GM18868 (cell line): ENCODE results near the gene SPATA9.

Source experiments
- ATAC-seq: cut with Tn5 transposase; IDR thresholded peaks from one replicate; pipeline ENCODE4 v1.9.1; 2021; ENCODE audit warnings: mild to moderate bottlenecking, moderate library complexity; ENCODE audit not compliant: unreplicated experiment

The SPATA9 gene

DNA sequence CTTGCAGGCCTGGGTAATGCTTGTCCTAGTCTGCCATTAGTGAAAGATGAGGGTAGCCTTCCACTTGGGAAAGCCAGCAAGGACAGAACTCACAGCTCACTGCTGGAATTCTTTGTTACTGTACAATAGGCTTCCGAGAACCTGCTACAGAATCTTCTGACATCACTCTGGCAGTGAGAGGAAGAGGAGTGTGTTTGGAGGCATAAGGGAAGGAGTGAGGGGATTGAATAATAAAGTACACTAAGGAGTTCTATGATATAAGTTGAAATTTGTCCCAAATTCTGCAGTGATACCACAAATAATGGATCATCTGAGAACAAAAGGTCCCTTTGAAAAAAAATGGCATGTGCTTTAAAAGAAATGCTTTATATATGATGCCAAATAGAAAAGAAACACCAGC is at the start of gene SPATA9:
SPATA9 (minus strand) TSS at position 101 of the 400 bp plus-strand sequence. CDS start 137 bp downstream, outside the sequence.
- ATAC-seq: no peak

DNA sequence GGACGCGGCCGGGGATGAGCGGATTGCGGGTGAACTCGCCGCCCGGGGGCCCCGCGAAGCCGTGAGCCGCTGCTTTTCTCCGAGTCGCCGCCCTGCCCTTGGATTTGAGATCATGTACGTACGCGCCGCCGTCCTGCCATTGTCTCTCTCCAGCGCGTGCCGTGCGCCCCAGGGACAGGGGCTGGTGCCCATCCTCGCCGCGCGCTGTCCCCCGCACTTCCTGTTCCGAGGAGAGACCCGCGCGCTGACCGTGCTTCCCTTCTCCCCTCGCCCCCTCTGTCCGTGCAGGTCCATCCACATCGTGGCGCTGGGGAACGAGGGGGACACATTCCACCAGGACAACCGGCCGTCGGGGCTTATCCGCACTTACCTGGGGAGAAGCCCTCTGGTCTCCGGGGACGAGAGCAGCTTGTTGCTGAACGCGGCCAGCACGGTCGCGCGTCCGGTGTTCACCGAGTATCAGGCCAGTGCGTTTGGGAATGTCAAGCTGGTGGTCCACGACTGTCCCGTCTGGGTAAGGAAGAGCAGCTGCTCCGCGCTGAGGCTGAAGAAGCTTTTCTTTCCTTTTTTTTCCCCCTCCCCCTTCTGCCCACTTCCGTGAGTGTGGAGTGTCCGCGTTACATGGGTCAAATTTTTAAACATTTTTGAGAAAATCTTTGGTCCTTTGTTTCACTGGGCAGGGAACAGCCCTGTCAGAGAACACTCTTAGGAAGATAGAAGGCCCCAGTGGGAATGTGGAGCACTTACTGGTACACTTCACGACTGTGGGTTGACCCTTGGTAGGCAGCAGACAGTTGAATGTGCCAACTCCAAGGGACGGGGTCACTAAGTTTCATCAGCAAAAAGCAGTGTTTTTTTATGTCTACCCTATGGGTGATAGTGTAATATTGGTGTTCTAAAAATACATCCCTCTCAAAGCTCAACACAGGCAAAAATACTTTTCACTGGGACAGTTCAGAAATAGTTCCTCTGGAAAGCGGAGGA is 49.1 kb upstream of the SPATA9 start:
- ATAC-seq: peak; percentile 16

GRCh38 chr5:95730730-95731570 is 48.2 kb upstream of the SPATA9 start, which contains the start of gene RHOBTB3:
RHOBTB3 (plus strand) TSS chr5:95731336; CDS start chr5:95731683, 347 bp downstream.
- peak; percentile 43 for ATAC-seq

GRCh38 chr5:95730011-95730700 is 47.4 kb upstream of the SPATA9 start:
- ATAC-seq: no peak

GRCh38 chr5:95729115-95730010 is 46.6 kb upstream of the SPATA9 start:
- no peak for ATAC-seq

DNA sequence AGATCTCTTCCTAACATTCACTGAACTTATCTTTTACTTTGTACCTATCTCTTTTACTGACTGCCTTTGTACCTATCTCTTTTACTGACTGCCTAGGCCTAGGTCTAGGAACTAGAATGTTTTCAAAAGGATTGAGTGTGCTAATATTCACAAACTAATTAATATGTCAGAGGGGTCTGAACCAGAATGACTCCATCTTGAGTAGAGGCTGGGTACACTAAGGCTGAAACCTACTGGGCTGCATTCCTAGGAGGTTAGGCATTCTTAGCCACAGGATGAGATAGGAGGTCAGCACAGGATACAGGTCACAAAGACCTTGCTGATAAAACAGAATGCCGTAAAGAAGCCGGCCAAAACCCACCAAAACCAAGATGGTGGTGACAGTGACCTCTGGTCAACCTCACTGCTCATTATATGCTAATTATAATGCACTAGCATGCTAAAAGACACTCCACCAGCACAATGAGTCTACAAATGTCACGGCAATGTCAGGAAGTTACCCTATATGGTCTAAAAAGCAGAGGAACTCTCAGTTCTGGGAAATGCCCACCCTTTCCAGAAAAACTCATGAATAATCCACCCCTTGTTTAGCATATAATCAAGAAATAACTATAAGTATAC is 45.8 kb upstream of the SPATA9 start:
- ATAC-seq: no peak

DNA sequence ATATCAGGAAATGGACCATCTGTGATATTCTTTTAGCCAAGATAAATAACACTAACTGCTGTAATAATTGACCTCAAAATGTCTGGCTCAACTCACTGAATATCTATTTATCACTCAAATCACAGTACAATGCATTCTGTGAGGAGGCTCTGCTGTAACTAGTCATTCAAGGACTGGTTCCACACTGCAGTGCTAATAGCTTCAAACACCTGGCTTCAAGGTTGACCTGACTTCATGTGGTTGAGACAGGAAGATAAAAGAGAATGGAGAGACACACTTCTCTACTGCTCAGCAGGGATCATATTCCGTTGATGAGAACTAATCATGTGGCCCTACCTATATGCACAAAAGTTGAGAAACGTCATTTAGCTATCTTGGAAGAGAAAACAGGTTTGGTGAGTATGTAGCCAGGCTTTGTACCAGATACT is 45.0 kb upstream of the SPATA9 start:
- ATAC-seq: peak; percentile 62

GRCh38 chr5:95726811-95727763 is 44.3 kb upstream of the SPATA9 start:
- ATAC-seq: no peak

- ATAC-seq: peak; percentile 32
These were observed 43.4 kb upstream of the SPATA9 start for GRCh38 chr5:95725937-95726810.

GRCh38 chr5:95725071-95725820 is 42.5 kb upstream of the SPATA9 start:
- ATAC-seq: no peak

DNA sequence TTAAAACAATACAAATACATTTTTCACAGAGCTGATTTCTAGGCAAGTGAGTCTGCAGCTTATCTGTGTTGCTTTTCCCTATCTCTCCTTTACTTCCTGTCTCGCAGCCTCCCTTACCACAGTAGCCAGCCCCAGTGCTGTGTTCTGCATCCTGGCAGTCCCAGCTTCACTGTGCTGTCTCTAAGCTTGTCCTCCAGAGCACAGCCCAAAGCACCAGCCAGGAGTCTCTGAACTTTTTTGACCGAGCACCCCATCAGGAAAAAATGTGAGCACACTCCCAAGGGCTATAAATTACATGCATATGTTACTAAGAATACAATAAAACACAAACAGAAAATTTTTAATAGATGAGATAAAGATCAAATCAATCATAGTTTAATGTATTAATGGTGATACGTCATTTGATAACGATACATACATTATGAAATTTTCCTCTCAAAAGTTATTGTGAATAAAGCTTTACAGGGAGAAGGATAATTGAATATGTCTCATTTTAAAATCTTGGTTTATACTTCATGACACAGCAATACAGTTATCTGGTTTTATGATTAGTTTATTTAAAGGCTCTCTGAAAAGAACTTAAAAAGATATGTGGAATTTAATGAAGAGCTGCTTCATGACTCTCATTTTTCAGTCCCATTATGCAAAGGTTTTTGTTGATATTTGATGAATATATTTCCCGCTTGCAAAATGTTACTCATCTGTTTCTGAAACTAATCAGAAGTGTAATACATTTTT is 41.0 kb upstream of the SPATA9 start:
- no peak for ATAC-seq

DNA sequence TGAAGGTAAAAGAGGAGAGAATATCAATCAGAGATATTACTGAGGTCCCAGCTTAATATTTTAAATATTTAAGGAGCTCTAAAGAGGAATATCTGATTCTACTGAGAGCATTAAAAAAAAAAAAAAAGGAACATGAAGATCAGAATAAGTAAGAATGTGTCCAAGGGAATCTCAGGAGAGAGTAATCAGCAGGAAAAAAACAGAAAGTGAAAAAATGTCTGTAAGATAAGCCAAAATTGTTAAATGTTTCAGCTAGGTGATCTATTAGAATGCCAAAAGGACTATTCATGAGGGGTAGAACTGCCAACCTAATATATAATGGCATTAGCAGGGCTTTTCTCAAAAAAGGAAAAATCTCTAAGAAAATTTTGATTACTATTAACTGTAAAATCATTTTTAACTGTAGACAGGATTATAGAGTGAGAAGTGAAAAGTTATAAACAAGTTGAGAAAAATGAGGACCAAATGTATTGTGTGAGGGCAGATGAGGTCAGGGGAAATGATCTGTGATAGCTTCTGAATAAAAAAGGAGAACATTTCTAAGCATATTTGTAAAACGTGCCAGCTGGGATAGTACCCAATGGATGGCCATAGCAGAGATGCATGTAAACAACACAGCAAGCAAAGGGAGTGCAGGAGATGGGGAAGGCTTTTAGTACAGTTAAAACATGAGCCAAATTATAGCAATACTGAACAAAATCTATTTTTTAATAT is 38.9 kb upstream of the SPATA9 start:
- no peak for ATAC-seq

DNA sequence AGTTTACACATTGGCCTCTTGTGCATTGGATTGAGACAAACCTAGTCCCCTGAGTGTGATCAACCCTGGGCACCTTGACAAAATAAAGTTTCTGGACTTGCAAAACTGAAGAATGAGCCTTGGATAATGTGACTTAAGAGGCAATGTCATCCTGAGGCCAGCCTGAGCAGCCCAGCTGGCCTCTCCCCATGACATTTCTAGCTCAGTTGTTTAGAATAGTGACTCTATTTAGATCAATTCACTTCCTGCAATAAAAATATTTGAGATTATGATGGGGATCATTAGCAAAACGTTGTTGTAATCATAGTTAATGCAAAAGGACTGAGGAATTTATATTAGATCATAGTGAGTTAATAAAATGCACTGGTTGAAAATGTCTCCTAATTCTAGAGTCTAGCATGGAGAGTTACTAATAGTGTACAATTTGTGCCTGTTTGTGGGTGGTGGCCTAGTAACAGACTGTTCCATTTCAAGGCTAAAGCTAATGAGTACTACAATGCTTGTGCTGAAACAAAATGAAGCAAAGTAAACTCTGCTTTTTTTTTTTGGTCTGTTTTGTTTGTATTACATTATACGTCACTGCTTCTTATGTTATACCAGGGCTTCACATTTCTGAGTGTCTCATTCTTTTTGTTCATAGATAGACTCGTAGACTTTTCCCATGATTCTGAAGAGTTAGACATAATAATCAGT is 37.4 kb upstream of the SPATA9 start:
- no peak for ATAC-seq

GRCh38 chr5:95718738-95719137 is 35.9 kb upstream of the SPATA9 start:
- ATAC-seq: no peak

- peak; percentile 95 for ATAC-seq
These were observed 35.4 kb upstream of the SPATA9 start for GRCh38 chr5:95718203-95718602.
